ENCODE data around the gene SLX4.
A peak's percentile ranks its signal among the peaks of the same experiment; 100 is the strongest.
"Not testable (repeated sequence)": the region's sequence is repeated elsewhere in the genome, so short reads cannot be mapped to it uniquely, and the experiment has no call there.

SLX4 gene, protein sequence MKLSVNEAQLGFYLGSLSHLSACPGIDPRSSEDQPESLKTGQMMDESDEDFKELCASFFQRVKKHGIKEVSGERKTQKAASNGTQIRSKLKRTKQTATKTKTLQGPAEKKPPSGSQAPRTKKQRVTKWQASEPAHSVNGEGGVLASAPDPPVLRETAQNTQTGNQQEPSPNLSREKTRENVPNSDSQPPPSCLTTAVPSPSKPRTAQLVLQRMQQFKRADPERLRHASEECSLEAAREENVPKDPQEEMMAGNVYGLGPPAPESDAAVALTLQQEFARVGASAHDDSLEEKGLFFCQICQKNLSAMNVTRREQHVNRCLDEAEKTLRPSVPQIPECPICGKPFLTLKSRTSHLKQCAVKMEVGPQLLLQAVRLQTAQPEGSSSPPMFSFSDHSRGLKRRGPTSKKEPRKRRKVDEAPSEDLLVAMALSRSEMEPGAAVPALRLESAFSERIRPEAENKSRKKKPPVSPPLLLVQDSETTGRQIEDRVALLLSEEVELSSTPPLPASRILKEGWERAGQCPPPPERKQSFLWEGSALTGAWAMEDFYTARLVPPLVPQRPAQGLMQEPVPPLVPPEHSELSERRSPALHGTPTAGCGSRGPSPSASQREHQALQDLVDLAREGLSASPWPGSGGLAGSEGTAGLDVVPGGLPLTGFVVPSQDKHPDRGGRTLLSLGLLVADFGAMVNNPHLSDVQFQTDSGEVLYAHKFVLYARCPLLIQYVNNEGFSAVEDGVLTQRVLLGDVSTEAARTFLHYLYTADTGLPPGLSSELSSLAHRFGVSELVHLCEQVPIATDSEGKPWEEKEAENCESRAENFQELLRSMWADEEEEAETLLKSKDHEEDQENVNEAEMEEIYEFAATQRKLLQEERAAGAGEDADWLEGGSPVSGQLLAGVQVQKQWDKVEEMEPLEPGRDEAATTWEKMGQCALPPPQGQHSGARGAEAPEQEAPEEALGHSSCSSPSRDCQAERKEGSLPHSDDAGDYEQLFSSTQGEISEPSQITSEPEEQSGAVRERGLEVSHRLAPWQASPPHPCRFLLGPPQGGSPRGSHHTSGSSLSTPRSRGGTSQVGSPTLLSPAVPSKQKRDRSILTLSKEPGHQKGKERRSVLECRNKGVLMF (N-terminal part only)
- total RNA-seq = 10.3 to 14.5 reads per million in 2 donors

DNA sequence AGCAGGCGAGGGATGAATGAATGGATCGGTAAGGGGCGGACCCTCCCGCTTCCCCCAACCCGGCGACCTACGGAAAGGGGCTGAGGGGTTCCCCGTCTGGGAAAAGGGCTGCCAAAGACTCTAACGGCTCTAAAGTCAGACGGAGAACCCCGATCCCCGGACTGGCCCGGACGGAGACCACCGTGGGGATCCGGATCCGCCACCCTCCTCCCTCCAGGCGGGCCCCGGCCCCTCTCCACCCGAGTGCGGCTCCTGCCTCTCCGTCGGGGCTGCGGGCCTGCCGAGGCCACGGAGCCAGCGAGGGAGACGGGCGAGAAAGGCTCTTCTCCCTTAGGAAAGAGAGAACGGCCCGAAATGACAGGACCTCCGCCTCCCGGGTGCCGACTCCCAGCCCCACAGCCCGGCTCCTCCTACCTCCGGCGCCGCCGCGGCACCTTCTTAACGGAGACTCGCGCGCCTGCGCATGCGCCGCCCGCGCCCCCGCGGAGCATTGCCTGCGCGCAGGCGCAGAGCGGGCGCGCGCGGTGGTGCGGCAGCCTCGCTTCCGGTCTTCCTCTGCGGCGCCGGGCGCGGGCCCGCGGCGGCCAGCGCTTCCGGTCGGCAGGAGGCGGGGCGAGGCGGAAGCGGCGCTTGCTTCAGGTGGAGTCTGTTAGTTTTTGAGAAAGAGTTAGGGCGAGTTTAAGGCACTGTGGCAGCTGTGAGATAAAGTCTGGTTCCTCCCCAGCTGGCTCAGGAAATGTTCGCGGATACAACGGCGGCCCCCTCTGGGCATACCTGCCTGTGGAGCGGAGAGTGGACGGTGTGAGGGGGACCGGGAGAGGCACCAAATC, at the start of gene SLX4:
Gene SLX4 (minus strand): TSS at position 461 of the 830 bp plus-strand sequence. CDS start 2,642 bp downstream, outside the sequence.
- peak; percentile 80 to 96 (median 89) for DNase-seq

GRCh38 chr16:3659251-3659650, 47.8 kb upstream of the SLX4 start:
- DNase-seq = peak in 1 of 5 experiments; percentile 17

DNA sequence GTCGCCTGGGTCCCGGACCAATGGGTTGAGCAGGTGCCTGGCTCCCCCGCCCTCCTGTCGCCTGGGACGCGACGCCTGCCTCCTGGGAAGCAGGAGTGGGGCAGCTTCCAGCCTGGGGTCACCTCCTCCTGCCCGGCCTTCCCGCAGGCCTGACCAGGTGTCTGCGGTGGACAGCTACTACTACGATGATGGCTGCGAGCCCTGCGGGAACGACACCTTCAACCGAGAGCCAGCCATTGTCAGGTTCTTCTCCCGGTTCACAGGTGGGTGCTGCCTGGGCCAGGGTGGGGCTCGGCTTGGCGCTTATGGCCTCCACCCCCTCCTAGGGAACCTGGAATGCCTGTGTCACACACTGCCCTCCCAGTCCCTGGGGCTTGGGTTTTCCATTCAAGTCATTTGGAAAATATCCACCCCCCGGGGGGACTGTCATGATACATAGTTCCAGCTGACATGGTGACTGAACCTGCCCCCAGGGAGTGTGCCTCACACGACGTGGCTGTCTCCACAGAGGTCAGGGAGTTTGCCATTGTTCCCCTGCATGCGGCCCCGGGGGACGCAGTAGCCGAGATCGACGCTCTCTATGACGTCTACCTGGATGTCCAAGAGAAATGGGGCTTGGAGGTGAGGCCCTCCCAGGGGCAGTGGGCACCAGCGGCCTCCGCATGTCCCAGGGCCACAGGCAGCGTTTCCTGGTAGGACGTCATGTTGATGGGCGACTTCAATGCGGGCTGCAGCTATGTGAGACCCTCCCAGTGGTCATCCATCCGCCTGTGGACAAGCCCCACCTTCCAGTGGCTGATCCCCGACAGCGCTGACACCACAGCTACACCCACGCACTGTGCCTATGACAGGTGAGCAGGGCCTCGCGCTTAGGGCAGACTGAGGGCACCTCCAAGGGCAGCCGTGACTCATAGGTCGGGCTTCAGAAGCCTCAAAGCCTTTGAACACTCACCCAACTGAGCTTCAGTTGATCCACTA, 45.4 kb upstream of the SLX4 start:
- DNase-seq = no peak

DNA sequence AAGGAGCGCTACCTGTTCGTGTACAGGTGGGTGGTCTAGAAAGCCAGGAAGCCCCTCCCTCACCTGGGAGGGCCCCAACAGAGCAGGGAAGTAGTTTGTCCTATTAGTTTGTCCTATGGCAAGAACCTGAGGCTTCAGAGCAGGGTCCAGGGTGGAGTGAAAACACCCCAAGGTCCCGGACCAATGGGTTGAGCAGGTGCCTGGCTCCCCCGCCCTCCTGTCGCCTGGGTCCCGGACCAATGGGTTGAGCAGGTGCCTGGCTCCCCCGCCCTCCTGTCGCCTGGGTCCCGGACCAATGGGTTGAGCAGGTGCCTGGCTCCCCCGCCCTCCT, 44.7 kb upstream of the SLX4 start:
- not testable (repeated sequence) for DNase-seq

- DNase-seq = no peak
Observed at GRCh38 chr16:3655396-3656159, 44.2 kb upstream of the SLX4 start.

GRCh38 chr16:3655030-3655395, 43.6 kb upstream of the SLX4 start:
- DNase-seq = no peak

GRCh38 chr16:3654249-3654991, 43.0 kb upstream of the SLX4 start, which contains the start of gene DNASE1:
TSS of gene DNASE1 (plus strand) at chr16:3654691. CDS start at chr16:3655374, 683 bp downstream.
- peak in 4 of 5 experiments; percentile 22 to 70 (median 26) for DNase-seq

GRCh38 chr16:3652373-3653195, 41.2 kb upstream of the SLX4 start:
- no peak for DNase-seq

- no peak for DNase-seq
Observed at GRCh38 chr16:3651461-3652372, 40.3 kb upstream of the SLX4 start.

- DNase-seq = no peak
Observed at GRCh38 chr16:3650631-3651265, 39.3 kb upstream of the SLX4 start.

DNA sequence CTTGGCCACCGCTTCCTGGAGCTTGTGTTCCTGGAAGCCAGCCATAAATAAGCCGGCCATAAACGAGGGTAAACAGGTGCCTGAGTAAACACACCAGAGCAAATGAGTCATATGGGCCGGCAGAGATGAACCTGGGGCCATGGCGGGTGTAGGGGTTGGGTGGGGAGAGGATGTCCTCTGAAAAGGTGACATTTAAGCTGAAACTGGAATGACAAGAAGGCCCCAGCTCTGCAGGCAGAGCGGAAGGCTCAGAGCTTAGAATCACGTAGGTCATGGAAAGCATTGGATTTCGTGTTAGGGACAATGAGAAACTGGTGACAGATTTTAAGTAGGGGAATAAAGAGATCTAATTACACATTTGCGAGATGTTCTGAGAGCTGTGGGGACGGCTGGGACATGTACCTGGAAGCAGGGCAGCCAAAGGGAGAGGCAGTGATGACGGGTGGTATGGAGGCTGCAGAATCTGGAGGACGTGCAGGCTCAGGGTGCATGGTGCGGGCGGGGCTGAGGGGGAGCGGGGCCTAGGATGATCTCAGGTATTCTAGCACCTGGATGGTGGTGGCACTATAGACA, 35.0 kb upstream of the SLX4 start:
- no peak for DNase-seq

- DNase-seq = no peak
Observed at GRCh38 chr16:3645504-3646347, 34.3 kb upstream of the SLX4 start.

DNA sequence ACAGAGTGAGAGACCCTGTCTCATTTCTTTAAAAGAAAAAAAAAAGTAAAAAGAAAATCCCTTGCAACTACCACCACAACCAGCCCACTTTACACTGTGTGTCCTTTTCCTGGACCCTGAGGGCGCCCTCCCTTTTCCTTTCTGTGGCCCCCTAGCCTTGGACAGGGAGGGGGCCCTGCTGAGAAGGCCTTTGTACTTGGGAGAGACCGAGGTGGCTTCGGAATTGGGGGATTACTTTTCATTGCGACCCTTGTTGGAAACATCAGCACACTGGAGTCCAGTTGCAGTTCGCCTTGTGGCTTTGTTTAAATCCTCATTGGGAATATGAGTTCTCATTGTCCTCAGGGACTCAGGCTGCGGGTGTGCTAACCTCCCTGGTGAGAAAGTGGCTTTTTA, 33.7 kb upstream of the SLX4 start:
- DNase-seq = no peak

- no peak for DNase-seq
Observed at GRCh38 chr16:3643095-3643730, 31.8 kb upstream of the SLX4 start.

Measured in T-helper 2 cell (primary cell).